ENCODE data around the gene TTLL3.
A peak's percentile ranks its signal among the peaks of the same experiment; 100 is the strongest.
"Not testable (repeated sequence)": the region's sequence is repeated elsewhere in the genome, so short reads cannot be mapped to it uniquely, and the experiment has no call there.

The TTLL3 gene

DNA sequence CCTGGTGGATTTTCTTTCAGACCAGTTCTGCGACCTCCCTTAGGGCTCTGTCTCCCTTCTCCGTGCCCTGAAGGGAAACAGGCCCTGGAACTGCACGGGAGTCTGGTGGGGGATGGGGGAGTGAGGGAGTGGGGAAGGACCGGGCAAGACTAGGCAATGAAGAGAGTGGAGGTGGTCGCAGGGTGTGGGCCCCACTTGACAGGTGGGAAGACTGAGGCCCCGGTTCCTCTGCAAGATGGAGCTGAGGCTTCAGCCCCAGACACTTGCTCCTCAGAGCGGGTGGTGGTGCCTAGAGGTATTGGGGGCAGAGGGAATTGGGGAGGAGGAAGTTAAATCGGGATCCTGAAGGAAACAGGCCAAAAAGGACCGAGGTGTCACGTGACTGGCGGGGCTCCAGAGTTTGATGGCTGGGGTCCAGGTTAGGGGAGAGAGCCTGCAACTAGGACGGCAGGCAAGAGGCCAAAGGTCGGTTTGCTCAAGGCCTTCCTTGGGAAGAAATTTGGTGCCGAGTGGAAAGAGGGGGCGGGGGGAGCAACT lies 39.7 kb upstream of the TTLL3 start:
- H3K9me3 ChIP-seq (ENCODE audit: control insufficient read depth, low read length): no peaks in the 10 kb centered on the region
- WGBS, 2 experiments (ENCODE audit: insufficient coverage in 2 of 2): 53 to 71% methylated on average over 9 to 10 of the region's 15 CpGs
- peaks cover 5% of the 10 kb centered on the region for H3K4me1 ChIP-seq (ENCODE audit: control insufficient read depth, insufficient read depth, low read length, poor library complexity, severe bottlenecking)
- no peak overlapping the region for H3K27ac ChIP-seq (ENCODE audit: low read depth, low read length, severe bottlenecking)
- H3K36me3 ChIP-seq (ENCODE audit: control insufficient read depth, insufficient read depth, low read length): no peaks in the 10 kb centered on the region
- H3K4me3 ChIP-seq (ENCODE audit: extremely low read depth, insufficient read depth, low read length, poor library complexity, severe bottlenecking): peak overlapping the region; percentile 43

DNA sequence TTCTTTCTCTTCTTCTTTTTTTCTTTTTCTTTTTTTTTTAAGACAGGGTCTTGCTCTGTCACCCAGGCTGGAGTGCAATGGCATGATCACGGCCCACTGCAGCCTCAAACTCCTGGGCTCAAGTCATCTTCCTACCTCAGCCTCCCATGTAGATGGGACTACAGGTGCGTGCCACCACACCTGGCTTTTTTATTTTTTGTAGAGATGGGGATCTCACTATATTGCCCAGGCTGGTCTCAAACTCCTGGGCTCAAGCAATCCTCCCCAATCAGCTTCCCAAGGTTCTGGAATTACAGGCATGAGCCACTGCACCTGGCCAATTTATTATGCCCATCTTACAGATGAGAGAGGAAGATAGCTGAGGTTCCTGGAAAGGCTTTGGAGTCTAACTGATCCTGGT lies 39.1 kb upstream of the TTLL3 start:
- 88 to 90% methylated on average over 1 to 2 of the region's 2 CpGs for WGBS, 2 experiments (ENCODE audit: insufficient coverage in 2 of 2)
- not testable (repeated sequence) for H3K9me3 ChIP-seq (ENCODE audit: control insufficient read depth, low read length); H3K36me3 ChIP-seq (ENCODE audit: control insufficient read depth, insufficient read depth, low read length); H3K27ac ChIP-seq (ENCODE audit: low read depth, low read length, severe bottlenecking); H3K4me1 ChIP-seq (ENCODE audit: control insufficient read depth, insufficient read depth, low read length, poor library complexity, severe bottlenecking); H3K4me3 ChIP-seq (ENCODE audit: extremely low read depth, insufficient read depth, low read length, poor library complexity, severe bottlenecking)

DNA sequence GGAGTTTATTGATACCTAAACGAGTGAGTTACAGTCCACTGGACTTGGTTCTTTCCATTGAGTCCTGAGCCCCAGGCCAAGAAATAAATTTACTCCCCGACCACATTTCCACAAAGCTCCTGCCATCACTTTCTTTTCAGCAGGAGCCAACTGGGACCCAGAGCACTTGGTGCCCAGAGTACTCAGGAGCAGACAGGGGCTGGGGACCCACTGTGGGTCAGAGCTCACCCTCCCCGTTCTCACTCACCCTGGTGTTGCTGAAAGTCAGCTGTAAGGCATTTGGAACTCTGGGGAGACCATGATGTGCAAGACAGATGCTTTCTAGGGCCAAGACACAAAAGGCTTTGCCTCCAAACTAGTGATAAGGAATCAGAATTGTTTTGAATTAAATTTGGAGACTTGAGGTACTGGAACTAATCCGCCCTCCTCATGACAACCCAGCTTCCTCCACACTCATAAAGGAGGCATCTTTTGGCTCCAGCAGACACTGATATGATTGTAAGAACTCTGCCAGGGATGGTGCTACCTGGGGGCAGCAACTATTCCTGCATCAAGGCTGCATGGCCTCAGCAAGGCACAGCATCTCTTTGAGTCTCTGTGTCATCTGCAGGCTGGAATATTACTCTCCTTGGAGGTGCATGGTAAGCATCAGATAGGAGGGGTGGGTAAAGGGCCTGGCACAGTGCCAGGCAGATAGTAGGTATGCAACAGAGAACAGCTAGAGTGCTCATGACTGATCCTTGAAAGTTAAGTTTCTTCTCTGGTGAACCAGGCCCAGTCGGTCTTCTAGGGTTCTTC lies 33.0 kb upstream of the TTLL3 start:
- WGBS, 2 experiments (ENCODE audit: insufficient coverage in 2 of 2): 74 to 100% methylated on average over 1 to 3 of the region's 5 CpGs
- Histone ChIP-seq H3K36me3 (ENCODE audit: control insufficient read depth, insufficient read depth, low read length) (peaks cover 26% of the 10 kb centered on the region), H3K4me1 (ENCODE audit: control insufficient read depth, insufficient read depth, low read length, poor library complexity, severe bottlenecking) (peaks cover 3% of the 10 kb centered on the region), H3K4me3 (ENCODE audit: extremely low read depth, insufficient read depth, low read length, poor library complexity, severe bottlenecking) (no peak overlapping the region), H3K9me3 (ENCODE audit: control insufficient read depth, low read length) (no peaks in the 10 kb centered on the region), H3K27ac (ENCODE audit: low read depth, low read length, severe bottlenecking) (no peak overlapping the region)

DNA sequence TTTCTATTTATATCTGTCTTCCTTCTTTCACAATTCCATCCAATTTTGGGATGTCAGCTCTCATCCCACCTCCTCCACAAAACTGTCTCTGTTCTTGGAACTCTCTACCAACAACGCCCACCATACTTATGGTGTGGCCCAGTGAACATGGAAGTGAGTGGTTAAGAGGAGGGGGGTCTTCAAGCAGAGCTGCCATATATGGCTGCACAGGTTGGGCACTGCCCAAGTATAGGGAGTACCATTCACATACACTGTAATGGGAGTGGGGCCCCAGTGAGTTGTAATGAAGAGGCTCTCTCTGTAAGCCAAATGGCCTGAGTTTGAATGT lies 32.4 kb upstream of the TTLL3 start:
- H3K27ac ChIP-seq (ENCODE audit: low read depth, low read length, severe bottlenecking): no peak overlapping the region
- no peak overlapping the region for H3K4me3 ChIP-seq (ENCODE audit: extremely low read depth, insufficient read depth, low read length, poor library complexity, severe bottlenecking)
- H3K9me3 ChIP-seq (ENCODE audit: control insufficient read depth, low read length): no peaks in the 10 kb centered on the region
- no CpG with 5 or more reads among the region's 1 CpG for WGBS, 2 experiments (ENCODE audit: insufficient coverage in 2 of 2)
- peaks cover 31% of the 10 kb centered on the region for H3K36me3 ChIP-seq (ENCODE audit: control insufficient read depth, insufficient read depth, low read length)
- peaks cover 3% of the 10 kb centered on the region for H3K4me1 ChIP-seq (ENCODE audit: control insufficient read depth, insufficient read depth, low read length, poor library complexity, severe bottlenecking)

- WGBS, 2 experiments (ENCODE audit: insufficient coverage in 2 of 2): 97 to 99% methylated on average over 4 to 5 of the region's 5 CpGs
- Histone ChIP-seq H3K4me1 (ENCODE audit: control insufficient read depth, insufficient read depth, low read length, poor library complexity, severe bottlenecking) (peaks cover 3% of the 10 kb centered on the region), H3K36me3 (ENCODE audit: control insufficient read depth, insufficient read depth, low read length) (peaks cover 33% of the 10 kb centered on the region), H3K4me3 (ENCODE audit: extremely low read depth, insufficient read depth, low read length, poor library complexity, severe bottlenecking) (no peak overlapping the region), H3K9me3 (ENCODE audit: control insufficient read depth, low read length) (no peaks in the 10 kb centered on the region), H3K27ac (ENCODE audit: low read depth, low read length, severe bottlenecking) (no peak overlapping the region)
Observed at GRCh38 chr3:9778143-9779074, 31.7 kb upstream of the TTLL3 start.

DNA sequence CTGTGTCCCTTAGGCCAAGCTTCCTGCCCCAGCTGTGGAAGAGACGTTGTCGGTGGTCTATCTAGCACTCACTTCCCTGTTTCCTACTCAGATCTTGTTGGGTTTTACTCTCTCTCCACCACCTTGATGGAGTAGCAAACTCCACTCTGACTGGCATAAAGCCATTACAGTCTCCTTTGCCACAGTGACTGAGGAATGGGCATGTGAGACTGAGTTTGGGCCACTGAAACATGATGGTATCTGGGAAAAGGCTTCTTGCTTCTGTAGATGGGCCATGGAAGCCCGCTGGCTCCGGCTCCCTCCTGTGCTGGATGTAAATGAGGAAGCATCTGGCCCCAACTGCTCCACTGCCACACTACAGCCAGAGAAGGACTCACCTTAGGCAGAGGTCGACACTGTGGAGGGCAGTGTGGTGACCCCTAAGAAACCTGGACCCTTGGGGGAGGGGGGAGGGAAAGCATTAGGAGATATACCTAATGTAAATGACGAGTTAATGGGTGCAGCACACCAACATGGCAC lies 30.9 kb upstream of the TTLL3 start:
- Histone ChIP-seq H3K4me3 (ENCODE audit: extremely low read depth, insufficient read depth, low read length, poor library complexity, severe bottlenecking) (no peak overlapping the region), H3K9me3 (ENCODE audit: control insufficient read depth, low read length) (no peaks in the 10 kb centered on the region), H3K36me3 (ENCODE audit: control insufficient read depth, insufficient read depth, low read length) (peaks cover 40% of the 10 kb centered on the region), H3K4me1 (ENCODE audit: control insufficient read depth, insufficient read depth, low read length, poor library complexity, severe bottlenecking) (peaks cover 3% of the 10 kb centered on the region), H3K27ac (ENCODE audit: low read depth, low read length, severe bottlenecking) (no peak overlapping the region)
- WGBS, 2 experiments (ENCODE audit: insufficient coverage in 2 of 2): 90 to 100% methylated on average over 2 to 4 of the region's 6 CpGs

DNA sequence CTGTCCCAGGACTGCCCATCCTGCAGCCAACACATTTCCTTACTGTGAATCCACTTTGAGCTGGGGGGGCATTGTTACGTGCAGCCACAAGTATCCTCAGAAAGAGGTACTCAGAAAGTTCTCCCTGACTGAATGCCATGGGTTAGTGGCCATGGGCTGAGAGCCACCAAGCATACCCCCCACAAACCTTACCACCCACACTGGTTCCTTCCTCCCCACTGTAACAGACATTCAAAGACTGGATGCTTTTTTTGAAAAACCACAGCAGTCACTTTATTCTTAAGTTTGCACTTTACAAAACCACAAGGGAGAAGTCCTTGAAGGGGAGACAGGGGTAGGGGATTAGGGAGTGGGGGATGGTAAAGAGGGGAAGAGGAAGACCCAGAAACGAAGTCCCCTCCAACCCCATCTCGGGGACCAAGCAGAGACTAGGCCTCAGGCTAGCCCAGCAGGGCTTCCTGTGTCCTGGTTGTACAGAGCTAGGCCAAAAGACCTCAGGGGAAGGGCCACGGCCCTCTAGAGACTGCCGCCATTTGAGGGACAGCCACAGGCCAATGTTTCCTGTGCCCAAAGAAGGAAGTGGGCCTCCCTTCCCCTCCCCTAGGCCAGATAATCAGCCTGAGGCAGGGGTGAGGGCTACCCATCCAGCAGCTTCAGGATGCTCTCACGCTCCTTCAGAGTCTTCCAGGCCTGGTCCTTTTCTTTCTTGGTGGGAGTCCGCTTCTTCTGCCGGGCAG lies 30.2 kb upstream of the TTLL3 start:
- peaks cover 41% of the 10 kb centered on the region for H3K36me3 ChIP-seq (ENCODE audit: control insufficient read depth, insufficient read depth, low read length)
- WGBS, 2 experiments (ENCODE audit: insufficient coverage in 2 of 2): 92 to 95% methylated on average over 7 to 8 of the region's 8 CpGs
- peak overlapping the region; percentile 10 for H3K27ac ChIP-seq (ENCODE audit: low read depth, low read length, severe bottlenecking)
- H3K4me3 ChIP-seq (ENCODE audit: extremely low read depth, insufficient read depth, low read length, poor library complexity, severe bottlenecking): no peak overlapping the region
- H3K4me1 ChIP-seq (ENCODE audit: control insufficient read depth, insufficient read depth, low read length, poor library complexity, severe bottlenecking): peaks cover 3% of the 10 kb centered on the region
- no peaks in the 10 kb centered on the region for H3K9me3 ChIP-seq (ENCODE audit: control insufficient read depth, low read length)

DNA sequence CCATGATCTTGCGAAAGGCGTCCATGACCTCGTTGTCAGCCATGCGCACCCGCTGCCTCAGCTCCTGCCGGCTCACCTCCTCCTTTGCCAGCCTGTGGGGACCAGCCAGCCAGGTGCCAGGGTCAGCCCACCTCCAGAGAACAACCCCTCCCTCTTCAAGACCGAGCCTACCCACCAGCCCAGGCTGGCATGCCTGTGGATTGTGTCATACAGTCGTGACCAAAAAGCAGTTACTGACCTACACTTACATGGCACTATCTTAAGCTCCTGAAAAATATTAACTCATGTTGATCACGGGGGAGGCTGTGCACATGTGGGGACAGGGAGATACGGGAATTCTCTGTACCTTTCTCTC lies 29.6 kb upstream of the TTLL3 start:
- H3K9me3 ChIP-seq (ENCODE audit: control insufficient read depth, low read length): no peaks in the 10 kb centered on the region
- H3K4me3 ChIP-seq (ENCODE audit: extremely low read depth, insufficient read depth, low read length, poor library complexity, severe bottlenecking): no peak overlapping the region
- 90 to 96% methylated on average over 9 to 10 of the region's 10 CpGs for WGBS, 2 experiments (ENCODE audit: insufficient coverage in 2 of 2)
- peaks cover 3% of the 10 kb centered on the region for H3K4me1 ChIP-seq (ENCODE audit: control insufficient read depth, insufficient read depth, low read length, poor library complexity, severe bottlenecking)
- peaks cover 46% of the 10 kb centered on the region for H3K36me3 ChIP-seq (ENCODE audit: control insufficient read depth, insufficient read depth, low read length)
- H3K27ac ChIP-seq (ENCODE audit: low read depth, low read length, severe bottlenecking): no peak overlapping the region

- peaks cover 50% of the 10 kb centered on the region for H3K36me3 ChIP-seq (ENCODE audit: control insufficient read depth, insufficient read depth, low read length)
- no peak overlapping the region for H3K4me3 ChIP-seq (ENCODE audit: extremely low read depth, insufficient read depth, low read length, poor library complexity, severe bottlenecking)
- WGBS, 2 experiments (ENCODE audit: insufficient coverage in 2 of 2): 91 to 100% methylated on average over 2 to 3 of the region's 4 CpGs
- H3K27ac ChIP-seq (ENCODE audit: low read depth, low read length, severe bottlenecking): no peak overlapping the region
- H3K9me3 ChIP-seq (ENCODE audit: control insufficient read depth, low read length): no peaks in the 10 kb centered on the region
- H3K4me1 ChIP-seq (ENCODE audit: control insufficient read depth, insufficient read depth, low read length, poor library complexity, severe bottlenecking): peaks cover 3% of the 10 kb centered on the region
Observed at GRCh38 chr3:9780910-9781309, 29.2 kb upstream of the TTLL3 start.

GRCh38 chr3:9781551-9781950 lies 28.5 kb upstream of the TTLL3 start:
- Histone ChIP-seq H3K27ac (ENCODE audit: low read depth, low read length, severe bottlenecking) (no peak overlapping the region), H3K4me3 (ENCODE audit: extremely low read depth, insufficient read depth, low read length, poor library complexity, severe bottlenecking) (no peak overlapping the region), H3K4me1 (ENCODE audit: control insufficient read depth, insufficient read depth, low read length, poor library complexity, severe bottlenecking) (peaks cover 3% of the 10 kb centered on the region), H3K36me3 (ENCODE audit: control insufficient read depth, insufficient read depth, low read length) (peaks cover 55% of the 10 kb centered on the region), H3K9me3 (ENCODE audit: control insufficient read depth, low read length) (no peaks in the 10 kb centered on the region)
- WGBS, 2 experiments (ENCODE audit: insufficient coverage in 2 of 2): 91 to 100% methylated on average over 1 of the region's 1 CpG

Data from mesodermal cell (in vitro differentiated cells).